ENCODE measurements around the gene FCGBP.

FCGBP gene

GRCh38 chr19:39943586-39943985, 9.2 kb upstream of the FCGBP start:
- DNase-seq = no peak

DNA sequence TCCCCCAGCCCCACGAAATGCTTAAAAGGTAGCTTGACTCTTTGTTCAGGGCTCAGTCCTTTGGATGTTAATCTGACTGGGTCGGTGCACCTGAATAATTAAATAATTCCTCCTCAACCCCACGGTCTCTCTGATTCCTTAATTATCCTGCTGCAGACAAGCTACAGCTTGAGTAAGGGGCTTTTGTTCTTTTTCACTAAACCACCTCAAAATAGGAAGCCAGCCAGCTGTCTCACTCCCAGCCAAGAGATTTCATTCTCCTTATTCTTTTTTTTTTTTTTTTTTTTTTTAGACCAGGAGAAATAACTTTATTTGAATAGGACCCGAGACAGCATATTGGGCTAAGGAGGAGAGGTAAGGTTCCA, 7.9 kb upstream of the FCGBP start:
- DNase-seq = no peak

DNA sequence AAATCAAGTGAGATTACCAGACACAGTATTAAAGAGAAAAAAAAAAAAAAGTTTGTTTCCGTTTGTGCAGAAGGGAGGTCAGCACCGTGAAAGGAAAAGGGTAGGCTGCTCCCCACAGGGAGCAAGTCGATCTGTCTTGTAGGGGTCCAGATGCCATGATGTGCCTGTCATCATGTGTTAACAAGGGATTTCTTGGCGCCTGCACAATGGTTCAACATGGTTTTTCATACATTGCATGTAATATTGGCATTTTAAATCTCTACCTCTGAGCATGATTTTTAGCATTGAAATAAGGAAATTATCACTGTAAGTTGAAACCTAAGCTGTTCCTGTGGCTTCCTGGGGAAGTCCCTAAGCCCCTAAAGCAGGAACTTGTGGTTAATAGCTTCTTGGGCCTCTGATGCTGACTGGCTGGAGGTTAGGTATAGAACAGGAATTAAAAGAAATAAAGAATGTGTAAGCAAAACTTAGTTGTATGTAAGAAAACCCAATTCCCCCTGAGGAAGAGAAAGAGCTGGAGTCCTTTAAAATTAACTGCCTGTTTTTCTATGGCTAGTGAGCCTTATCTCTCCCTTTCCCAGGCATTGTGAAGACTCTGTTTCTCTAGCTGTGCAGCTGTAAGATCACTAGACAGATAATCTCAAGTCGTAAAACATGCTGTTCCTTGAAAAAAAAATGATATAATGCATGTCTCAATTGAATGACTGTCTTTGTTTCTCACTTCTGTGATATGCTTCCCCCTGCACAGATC, 7.4 kb upstream of the FCGBP start:
- no peak for DNase-seq

- no peak for DNase-seq
Observed at GRCh38 chr19:39941151-39941550, 6.7 kb upstream of the FCGBP start.

DNA sequence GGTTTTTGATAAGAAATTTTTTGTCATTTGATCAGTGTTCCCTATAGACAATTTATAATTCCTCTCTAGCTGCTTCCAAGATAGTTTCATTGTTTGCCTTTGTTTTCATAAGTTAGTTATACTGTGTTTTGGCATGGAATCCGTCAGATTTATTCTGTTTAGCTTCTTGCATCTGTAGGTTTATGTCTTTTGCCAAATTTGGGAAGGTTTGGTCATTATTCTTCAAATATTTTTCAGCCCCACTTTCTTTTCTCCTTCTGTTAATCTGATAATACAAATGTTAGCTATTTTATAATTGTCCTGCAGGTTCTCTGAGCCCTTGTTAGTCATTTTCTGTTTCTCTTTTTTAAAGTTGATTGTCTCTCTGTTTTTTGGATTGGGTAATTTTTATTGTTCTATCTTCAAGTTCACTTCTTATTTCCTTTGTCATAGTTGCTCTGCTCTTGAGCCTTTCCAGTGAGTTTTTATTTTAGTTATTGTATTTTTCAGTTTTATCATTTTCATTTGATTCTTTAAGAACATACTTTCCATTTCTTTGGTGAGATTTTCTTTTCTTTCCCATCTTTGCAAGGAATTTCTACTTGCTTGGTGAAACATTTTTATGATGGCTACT, 5.9 kb upstream of the FCGBP start:
- no peak for DNase-seq

DNA sequence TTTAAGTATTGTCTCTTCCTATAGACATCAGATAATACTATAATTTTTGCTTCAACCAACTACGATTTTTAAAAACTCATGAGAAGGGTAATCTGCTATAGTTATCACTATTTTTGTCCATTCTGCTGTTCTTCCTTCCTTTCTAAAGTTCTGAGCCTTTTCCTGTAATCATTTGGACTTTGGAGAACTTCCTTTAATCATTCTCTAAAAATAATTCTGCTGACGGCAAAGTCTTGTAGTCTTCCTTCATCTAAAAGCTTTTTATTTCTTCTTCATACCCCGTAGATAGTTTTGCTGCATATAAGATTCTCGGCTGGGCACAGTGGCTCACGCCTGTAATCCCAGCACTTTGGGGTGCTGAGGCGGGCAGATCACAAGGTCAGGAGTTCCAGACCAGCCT, 5.1 kb upstream of the FCGBP start:
- DNase-seq = no peak

- DNase-seq = no peak
Observed at GRCh38 chr19:39937787-39938186, 3.4 kb upstream of the FCGBP start.

DNA sequence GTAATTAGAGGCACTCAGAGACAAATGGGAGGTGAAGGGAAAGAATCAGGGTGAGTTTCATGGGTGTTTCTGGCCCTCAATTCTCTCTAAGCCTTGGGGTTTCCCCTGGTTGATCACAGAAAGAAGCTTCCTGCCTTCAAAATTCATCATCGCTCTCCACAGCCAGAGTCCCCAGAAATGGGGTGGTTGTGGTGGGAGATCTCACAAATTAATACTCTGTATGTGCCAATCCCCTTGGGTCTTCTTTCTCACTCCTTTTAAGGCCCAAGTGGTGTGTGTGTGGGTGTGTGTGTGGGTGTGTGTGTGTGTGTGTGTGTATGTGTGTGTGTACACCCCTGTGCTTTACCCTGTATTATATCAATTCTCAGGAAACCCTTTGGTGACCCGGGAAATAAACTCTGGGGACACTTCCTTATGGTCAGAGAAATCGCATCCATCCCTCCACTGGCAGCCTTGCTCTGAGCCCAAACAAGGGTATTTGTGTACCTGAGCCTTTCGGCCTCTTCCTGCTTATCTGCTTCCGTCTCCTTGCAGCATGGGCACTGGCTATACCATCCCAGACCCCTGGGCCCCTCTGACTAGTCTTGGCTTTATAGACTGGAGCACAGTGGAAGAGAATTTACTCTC, 2.8 kb upstream of the FCGBP start:
- no peak for DNase-seq

GRCh38 chr19:39936622-39937021, 2.2 kb upstream of the FCGBP start:
- DNase-seq = no peak

- no peak for DNase-seq
Observed at GRCh38 chr19:39936020-39936419, 1.6 kb upstream of the FCGBP start.

DNA sequence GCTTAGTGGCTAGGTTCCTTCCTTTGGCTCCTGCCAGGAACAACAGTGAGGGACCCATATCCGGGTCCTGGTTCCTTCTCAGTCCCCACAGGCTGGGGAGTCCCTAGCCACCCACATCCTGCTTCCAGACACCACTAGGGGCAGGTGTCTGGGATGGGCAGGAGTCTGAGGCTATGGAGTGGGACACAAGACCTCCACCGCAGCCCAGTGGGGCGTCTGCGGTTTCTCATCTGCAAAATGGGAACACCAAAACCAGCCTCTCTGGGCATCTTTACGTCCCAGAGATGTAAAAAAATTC, 879 bp upstream of the FCGBP start:
- no peak for DNase-seq

DNA sequence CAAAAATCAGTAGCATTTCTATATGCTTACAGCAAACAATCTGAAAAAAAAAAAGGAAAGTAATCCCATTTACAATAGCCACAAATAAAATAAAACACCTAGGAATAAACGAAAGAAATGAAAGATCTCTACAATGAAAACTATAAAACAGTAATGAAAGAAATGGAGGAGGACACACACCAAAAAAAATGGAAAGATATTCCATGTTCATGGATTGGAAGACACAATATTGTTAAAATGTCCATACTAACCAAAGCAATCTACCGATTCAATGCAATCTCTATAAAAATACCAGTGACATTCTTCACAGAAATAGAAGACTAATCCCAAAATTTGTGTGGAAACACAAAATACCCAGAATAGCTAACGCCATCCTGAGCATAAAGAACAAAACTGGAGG, 4.7 kb downstream of the FCGBP start:
- no peak for DNase-seq

DNA sequence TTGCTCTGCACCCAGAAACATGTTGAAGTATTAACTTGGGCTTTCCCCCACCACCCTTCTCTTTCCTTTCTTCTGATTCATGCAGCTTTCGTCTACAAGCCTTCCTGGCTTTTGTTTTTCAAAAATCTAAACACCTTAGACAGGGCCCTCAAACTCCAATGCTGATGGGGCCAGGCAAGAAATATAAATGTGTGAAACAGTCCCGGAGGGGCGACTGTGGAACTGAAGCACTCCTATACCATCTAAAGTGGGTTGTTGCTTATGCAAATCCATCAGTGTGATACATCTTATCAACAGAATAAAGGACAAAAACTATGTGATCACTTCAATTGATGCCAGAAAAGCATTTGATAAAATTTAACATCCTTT, 6.1 kb downstream of the FCGBP start:
- no peak for DNase-seq

DNA sequence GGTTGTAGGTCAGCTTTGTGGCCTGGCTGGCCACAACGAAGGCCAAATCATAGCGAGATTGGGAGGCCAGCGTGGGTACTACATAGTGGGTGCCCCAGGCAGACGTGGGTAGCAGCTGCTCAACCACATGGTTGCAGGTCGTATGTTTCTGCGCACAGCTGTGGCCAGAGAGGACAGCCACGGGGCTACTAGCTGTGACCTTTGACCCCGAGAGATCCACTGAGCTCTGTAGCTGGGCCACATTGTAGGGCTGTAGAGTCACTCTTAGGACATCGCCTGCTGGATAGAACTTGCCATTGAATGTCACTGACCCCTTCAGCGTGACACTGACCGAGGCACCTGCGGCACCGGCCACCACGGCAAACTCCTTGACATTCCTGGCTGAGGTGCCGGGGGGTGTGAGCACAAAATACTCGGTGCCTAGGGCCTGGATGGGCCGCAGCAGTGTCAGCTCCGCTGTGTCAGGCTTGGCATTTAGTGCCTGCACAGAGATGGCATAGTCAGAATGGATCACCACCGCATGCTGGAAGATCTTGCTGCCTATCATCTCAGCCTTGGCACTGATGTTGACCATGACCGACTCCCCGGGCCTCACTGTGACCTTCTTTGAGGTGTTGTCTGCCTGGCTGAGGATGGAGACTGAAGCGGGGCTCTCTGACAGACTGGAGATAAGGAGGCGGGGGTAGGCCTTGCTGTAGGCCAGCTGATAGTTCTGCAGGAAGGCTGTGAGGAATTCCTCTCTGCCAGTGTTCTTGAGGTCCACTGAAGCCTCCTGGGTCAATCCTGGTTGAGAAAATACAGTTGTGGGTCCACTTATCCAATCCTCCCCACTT, 6.7 kb downstream of the FCGBP start:
- no peak for DNase-seq

DNA sequence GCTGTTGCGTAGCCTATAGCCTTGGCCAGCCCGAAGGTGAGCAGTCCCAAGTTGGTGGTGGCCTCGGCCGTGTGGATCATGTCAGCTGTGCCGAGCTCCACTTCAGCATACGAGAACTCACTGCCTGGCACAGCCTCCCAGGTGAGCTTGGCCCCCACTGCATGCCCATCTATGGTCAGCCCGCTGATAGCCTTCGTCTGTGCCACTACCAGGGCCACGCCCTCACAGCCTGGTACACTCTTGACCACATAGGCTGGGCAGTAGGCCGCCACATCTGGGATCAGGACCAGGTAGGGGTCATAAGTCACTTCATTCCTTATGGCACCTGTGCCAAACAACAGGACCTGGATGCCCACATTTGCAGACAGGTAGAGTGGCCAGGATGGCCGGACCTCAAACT, 7.4 kb downstream of the FCGBP start:
- no peak for DNase-seq

DNA sequence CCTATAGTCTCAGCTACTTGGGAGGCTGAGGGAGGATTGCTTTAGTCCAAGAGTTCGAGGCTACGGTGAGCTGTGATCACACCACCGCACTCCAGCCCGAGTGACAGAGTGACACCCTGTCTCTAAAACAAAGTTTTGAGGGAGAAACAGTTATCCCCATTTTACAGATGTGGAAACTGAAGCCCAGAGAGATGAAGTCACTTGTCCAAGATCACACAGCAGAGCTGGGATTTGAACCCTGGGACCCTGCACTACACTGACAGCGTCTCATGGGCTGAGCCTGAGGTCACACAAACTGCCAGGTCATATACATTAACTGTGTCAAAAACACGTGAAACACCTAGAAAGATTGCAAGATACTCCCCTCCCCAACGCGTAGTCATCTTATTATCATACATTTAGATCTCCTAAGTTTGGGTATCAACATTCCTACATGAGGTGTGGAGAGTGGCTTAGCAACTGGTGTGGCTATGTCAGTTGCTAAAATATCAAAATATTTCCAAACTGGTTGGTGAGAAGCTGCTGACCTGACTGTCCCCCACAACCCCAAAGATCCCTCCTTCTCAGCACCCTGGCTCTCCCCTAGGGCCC, 8.2 kb downstream of the FCGBP start:
- DNase-seq = no peak

GRCh38 chr19:39924952-39925351, 9.5 kb downstream of the FCGBP start:
- no peak for DNase-seq

DNA sequence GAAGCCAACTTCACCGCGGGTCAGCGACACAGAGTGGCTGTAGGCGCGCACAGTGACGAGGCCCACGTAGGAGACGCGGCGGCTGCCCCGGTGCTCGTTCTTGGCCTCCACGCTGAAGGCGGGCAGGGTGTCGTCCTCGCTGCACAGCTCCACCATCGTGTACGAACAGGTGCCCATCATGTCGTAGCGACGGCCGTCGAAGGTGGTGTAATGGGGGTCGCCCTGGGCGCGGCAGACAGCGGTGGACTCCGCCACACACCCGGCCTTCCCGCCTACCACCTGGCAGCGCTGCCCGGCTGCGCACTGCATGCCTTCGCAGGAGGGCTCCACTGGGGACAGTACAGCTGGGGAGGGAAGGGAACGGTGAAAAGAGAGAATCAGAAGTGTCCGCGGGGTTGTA, 10.0 kb downstream of the FCGBP start:
- no peak for DNase-seq

DNA sequence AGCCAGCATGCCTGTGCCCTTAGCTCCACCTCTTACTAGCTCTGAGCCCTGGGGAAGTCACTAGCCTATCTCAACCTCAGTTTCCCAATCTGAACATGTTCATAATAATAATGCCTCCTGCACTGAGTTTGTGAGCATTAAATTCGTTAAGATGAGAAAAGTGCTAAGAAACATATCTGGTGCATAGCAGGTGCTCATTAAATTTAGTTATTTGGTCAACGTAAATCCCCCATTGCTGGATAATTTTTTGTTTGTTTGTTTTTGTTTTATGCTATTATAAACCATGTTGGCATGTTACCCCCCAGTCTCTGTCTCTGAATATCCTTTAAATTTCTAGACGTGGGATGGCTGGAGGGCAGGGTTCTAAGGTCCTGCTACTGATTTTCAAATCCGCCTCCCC, 10.6 kb downstream of the FCGBP start:
- DNase-seq = no peak

DNA sequence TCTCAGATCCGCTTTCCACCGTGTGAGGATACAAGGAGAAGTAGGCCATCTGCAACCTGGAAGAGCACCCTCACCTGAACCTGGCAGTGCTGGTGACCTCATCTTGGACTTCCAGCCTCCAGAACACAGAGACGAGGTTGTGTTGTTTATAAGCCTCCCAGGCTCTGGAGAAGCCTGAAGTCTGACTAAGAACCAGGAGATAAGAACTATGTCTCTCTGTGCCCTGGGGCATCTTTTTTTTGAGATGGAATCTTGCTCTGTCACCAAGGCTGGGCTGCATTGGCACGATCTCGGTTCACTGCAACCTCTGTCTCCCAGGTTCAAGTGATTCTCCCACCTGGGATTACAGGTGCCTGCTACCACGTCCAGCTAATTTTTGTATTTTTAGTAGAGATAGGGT, 14.5 kb downstream of the FCGBP start:
- no peak for DNase-seq

GRCh38 chr19:39918183-39918651, 16.2 kb downstream of the FCGBP start:
- no peak for DNase-seq

- DNase-seq = no peak
Observed at GRCh38 chr19:39917561-39918182, 16.8 kb downstream of the FCGBP start.

DNA sequence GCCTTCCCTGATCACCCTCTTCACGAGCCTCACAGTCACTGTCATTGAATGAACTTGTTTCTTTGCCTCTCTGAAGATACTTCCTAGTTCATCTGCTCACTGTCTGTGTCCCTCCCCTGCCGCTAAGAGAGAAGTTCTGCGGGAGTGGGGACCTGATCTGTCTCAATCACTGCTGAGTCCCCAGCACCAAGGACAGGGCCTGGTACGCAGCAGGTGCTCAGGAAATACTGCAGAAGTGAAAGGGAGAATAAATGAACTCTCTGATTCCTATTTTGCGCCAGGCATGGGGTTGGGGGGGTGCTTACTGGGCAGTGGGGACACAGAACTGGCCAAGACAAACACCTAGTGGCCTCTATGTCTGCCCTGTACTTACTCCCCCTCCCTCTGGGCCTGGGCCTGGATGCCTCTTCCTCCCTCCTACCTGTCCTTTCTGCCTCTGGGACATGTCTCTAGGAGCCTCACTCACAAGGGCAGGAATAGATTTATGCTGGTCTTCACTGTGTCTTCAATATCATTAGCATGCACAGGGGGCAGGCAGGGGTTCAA, 17.5 kb downstream of the FCGBP start:
- DNase-seq = no peak
